Sigmoid colon (tissue), 4 donors: ENCODE data around the gene BLID.

Experiments used
- EP300 ChIP-seq, 4 donors: sonication (generic); formaldehyde crosslinking; IDR thresholded peaks; one replicate each; pipeline ENCODE4 v1.6.1; 2017; ENCODE audit warnings: antibody characterized with exemption in 4 of 4
- POLR2A ChIP-seq, 2 donors: fragments of 450-650 bp; IDR thresholded peaks; one replicate each; pipeline ENCODE4 v1.6.1; 2016; ENCODE audit warnings: antibody characterized with exemption in 2 of 2, mild to moderate bottlenecking in 2 of 2, moderate library complexity in 2 of 2
- POLR2AphosphoS5 ChIP-seq, 4 donors: sonication (generic); formaldehyde crosslinking; IDR thresholded peaks; one replicate each; pipeline ENCODE4 v1.6.1; 2017; ENCODE audit warnings: antibody characterized with exemption in 4 of 4
- TF ChIP-seq, protein P1 (sequence below), 4 experiments: fragments of 450-650 bp in 3 of 4; fragments of 200-600 bp in 1 of 4; IDR thresholded peaks; one replicate each; pipeline ENCODE4 v1.5.1; 2016 to 2019; ENCODE audit warnings: antibody characterized with exemption in 4 of 4, mild to moderate bottlenecking in 3 of 4, moderate library complexity in 2 of 4

DNA sequence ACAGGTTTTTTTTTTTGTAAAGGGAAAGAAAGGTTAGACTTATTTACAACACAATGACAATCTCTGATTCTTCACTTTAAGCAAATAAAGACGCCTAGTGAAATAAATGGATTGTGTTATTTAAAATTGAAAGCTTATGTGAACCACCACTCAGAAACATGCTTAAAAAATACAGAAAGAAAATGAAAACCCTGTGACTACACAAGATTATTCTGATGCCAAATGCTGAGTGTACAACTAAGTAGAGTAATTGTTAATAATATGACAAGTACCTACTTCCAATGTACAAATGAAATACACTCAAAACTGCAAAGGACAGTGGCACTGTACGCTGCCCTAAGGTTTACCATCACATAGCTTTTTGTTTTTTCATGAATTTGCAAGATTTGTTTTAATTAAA, 1.0 kb downstream of the BLID start:
- TF ChIP-seq, protein P1, sequence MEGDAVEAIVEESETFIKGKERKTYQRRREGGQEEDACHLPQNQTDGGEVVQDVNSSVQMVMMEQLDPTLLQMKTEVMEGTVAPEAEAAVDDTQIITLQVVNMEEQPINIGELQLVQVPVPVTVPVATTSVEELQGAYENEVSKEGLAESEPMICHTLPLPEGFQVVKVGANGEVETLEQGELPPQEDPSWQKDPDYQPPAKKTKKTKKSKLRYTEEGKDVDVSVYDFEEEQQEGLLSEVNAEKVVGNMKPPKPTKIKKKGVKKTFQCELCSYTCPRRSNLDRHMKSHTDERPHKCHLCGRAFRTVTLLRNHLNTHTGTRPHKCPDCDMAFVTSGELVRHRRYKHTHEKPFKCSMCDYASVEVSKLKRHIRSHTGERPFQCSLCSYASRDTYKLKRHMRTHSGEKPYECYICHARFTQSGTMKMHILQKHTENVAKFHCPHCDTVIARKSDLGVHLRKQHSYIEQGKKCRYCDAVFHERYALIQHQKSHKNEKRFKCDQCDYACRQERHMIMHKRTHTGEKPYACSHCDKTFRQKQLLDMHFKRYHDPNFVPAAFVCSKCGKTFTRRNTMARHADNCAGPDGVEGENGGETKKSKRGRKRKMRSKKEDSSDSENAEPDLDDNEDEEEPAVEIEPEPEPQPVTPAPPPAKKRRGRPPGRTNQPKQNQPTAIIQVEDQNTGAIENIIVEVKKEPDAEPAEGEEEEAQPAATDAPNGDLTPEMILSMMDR (IDR thresholded peaks at IDR 0.05): no peak
- TF ChIP-seq POLR2A (IDR thresholded peaks at IDR 0.05) (no peak), EP300 (IDR thresholded peaks at IDR 0.05) (no peak), POLR2AphosphoS5 (IDR thresholded peaks at IDR 0.05) (no peak)
